ENCODE results near the gene SLC4A8. TPM values are rescaled to one million over a fixed set of nuclear protein-coding genes. Genes with fewer than 3 reads are reported as not detected.

Gene SLC4A8
- total and polyA plus RNA-seq, 9 of the 15 experiments (the other 6 are each of a cell fraction or from before 2014, with no cell fraction given): 0.04 to 1.5 (median 0.12) TPM; not detected in 2

- TF ChIP-seq ID3 (CRISPR knock-in tag; IDR thresholded peaks at IDR 0.05) (no peak), ID3 (tag; IDR thresholded peaks at IDR 0.05) (no peak), ZNF41 (CRISPR knock-in tag; conservative IDR thresholded peaks at IDR 0.05) (no peak), ZC3H8 (IDR thresholded peaks at IDR 0.05) (no peak), NCOA6 (IDR thresholded peaks at IDR 0.05) (no peak), TFAP4 (CRISPR knock-in tag; IDR thresholded peaks at IDR 0.05; ENCODE audit: borderline replicate concordance) (no peak), SMC3 (conservative IDR thresholded peaks at IDR 0.05; ENCODE audit: insufficient read depth, low read depth, low read length) (0 out of 2 replicates have a peak, but pooled peaks have one; percentile 7), JUNB (CRISPR knock-in tag; conservative IDR thresholded peaks at IDR 0.05) (no peak), ETV5 (CRISPR knock-in tag; IDR thresholded peaks at IDR 0.05; ENCODE audit: low read depth) (no peak), ZNF695 (CRISPR knock-in tag; IDR thresholded peaks at IDR 0.05) (no peak), MEIS2 (IDR thresholded peaks at IDR 0.05; ENCODE audit: partially characterized antibody) (no peak), CCNT2 (IDR thresholded peaks at IDR 0.05; ENCODE audit: borderline replicate concordance, extremely low read depth, insufficient read length, low read depth, low read length) (no peak)
Observed at GRCh38 chr12:51377099-51377984, 47.3 kb upstream of the SLC4A8 start (continued).

Data from K562 (cell line).